Thyroid gland (tissue), 4 donors: ENCODE data around the gene RHBDD1. TPM values are rescaled to one million over a fixed set of nuclear protein-coding genes. Genes with fewer than 3 reads are reported as not detected.

Experiments used
- DNase-seq, 2 donors: peaks; one replicate each; pipeline ENCODE4 v3.0.0-alpha.2; 2019
- H3K27ac ChIP-seq, 3 donors: fragments of 200-600 bp; sonication (generic); 1 replicate in 2 of 3; 2 replicates in 1 of 3; pipeline ENCODE4 v1.5.1; 2016 to 2019; ENCODE audit warnings: mild to moderate bottlenecking in 1 of 3, moderate library complexity in 1 of 3
- H3K27me3 ChIP-seq: fragments of 200-600 bp; sonication (generic); one replicate; pipeline ENCODE4 v1.5.1; 2019
- H3K36me3 ChIP-seq, 2 donors: fragments of 200-600 bp; sonication (generic); one replicate each; pipeline ENCODE4 v1.5.1; 2016 to 2019
- H3K4me1 ChIP-seq, 2 donors: fragments of 200-600 bp; sonication (generic); one replicate each; pipeline ENCODE4 v1.5.1; 2017 to 2019
- H3K4me3 ChIP-seq, 3 donors: fragments of 200-600 bp; sonication (generic); replicated peaks in 1 of 3; 1 replicate in 2 of 3; 2 replicates in 1 of 3; pipeline ENCODE4 v1.5.1; 2016; ENCODE audit warnings: mild to moderate bottlenecking in 1 of 3
- H3K9me3 ChIP-seq: fragments of 200-600 bp; sonication (generic); one replicate; pipeline ENCODE4 v1.5.1; 2017
- POLR2A ChIP-seq, 2 donors: fragments of 450-650 bp; IDR thresholded peaks; one replicate each; pipeline ENCODE4 v1.6.1; 2017; ENCODE audit warnings: antibody characterized with exemption in 2 of 2, mild to moderate bottlenecking in 2 of 2, moderate library complexity in 1 of 2
- WGBS, 2 donors: methylation state at CpG; one replicate each; pipeline ENCODE4 v1.1.5; 2017; 5-methylcytosine and 5-hydroxymethylcytosine counted together
- intact Hi-C: fragments of 100-400 bp; cut with DNase I; formaldehyde crosslinking; loops from one replicate; pipeline ENCODE4 v1.15.1; 2023
- total RNA-seq, 4 donors: library from RNA; depleted of rRNA; stranded (reverse); fragments of >200 nt; gene quantifications; one replicate each; pipeline ENCODE4 v1.2.3, GENCODE V29; 2016
- TF ChIP-seq, protein P1 (sequence below), 6 experiments: fragments of 200-600 bp in 3 of 6; fragments of 450-650 bp in 3 of 6; sonication (generic) in 3 of 6; IDR thresholded peaks; one replicate each; pipeline ENCODE4 v1.5.1; 2016 to 2019; ENCODE audit warnings: antibody characterized with exemption in 6 of 6, mild to moderate bottlenecking in 2 of 6, inconsistent platforms in 1 of 6, moderate library complexity in 1 of 6

RHBDD1 gene
- total RNA-seq, 4 donors from 2014 or later: 17.2 to 36.5 (median 26.2) TPM

DNA sequence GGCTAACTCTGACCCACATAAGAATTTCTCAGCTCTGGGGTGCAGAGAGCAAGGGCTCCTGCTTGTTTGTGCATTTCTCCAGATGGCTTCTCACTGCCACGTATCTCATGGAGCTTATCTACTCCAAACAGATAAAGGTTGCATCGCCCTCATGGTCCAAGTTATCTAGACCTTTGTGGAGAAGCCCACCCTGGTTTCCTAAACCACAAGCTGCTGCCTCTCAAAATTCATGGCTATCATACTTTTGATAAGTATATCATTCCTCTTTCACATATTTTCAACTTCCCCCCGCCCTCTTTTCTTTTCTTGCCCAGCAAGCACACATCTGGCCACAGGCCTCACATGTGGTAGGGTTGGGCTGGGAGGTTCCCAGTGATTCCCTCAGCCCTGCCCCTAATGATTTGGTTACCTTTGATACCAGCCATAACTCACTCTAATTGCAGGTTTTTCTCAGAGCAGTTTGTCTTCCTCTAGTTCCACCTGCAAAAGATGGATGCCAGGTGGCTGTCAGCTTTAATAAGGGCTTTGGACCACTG lies 146.0 kb downstream of the RHBDD1 start:
- 86 to 95% methylated on average over 3 of the region's 3 CpGs for WGBS, 2 donors
- DNase-seq: no peak
- H3K36me3 ChIP-seq: no peaks in the 10 kb centered on the region
- no peak overlapping the region for H3K27ac ChIP-seq
- H3K4me3 ChIP-seq: no peak overlapping the region
- intact Hi-C loops: no loop called here
- peaks cover 4 to 5% of the 10 kb centered on the region in 2 donors for H3K4me1 ChIP-seq
- TF ChIP-seq POLR2A (IDR thresholded peaks at IDR 0.05): no peak
- TF ChIP-seq, protein P1, sequence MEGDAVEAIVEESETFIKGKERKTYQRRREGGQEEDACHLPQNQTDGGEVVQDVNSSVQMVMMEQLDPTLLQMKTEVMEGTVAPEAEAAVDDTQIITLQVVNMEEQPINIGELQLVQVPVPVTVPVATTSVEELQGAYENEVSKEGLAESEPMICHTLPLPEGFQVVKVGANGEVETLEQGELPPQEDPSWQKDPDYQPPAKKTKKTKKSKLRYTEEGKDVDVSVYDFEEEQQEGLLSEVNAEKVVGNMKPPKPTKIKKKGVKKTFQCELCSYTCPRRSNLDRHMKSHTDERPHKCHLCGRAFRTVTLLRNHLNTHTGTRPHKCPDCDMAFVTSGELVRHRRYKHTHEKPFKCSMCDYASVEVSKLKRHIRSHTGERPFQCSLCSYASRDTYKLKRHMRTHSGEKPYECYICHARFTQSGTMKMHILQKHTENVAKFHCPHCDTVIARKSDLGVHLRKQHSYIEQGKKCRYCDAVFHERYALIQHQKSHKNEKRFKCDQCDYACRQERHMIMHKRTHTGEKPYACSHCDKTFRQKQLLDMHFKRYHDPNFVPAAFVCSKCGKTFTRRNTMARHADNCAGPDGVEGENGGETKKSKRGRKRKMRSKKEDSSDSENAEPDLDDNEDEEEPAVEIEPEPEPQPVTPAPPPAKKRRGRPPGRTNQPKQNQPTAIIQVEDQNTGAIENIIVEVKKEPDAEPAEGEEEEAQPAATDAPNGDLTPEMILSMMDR (IDR thresholded peaks at IDR 0.05): no peak
- H3K9me3 ChIP-seq: no peaks in the 10 kb centered on the region
- H3K27me3 ChIP-seq: no peaks in the 10 kb centered on the region

DNA sequence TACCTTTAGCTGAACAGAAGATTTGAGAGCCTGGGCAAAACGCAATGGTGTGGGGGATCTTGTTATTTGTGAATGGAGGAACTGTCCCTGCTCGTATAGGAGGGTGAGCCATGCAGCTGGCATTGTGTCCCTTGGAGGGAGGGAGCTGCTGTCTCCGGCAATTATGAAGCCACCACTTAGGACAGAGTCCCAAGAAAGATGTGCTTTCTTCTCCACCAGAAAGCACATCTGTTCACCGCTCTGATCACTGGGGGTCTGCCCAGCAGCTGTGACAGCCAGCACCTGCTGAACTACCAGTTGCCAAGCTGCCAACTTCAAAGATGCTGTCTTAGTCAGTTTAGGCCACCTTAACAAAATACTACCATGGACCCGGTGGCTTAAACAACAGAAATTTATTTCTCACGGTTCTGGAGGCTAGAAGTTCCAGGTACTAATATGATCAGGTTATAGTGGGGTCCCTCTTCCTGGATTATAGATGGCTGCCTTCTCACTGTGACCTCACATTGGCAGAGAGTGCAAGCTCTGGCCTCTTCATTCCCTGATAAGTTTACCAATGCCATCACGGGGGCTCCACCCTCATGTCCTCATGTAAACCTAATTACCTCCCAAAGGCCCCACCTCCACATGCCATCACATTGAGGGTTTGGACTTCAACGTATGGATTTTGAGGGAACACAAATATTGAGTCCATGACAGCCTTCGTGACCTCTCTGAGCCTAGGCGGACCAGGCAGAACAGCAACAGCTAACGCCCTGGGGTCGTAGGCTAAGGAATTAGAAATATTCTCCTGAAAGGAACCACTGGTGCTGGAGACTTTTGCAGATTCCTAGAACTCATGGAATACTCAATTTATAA lies 148.3 kb downstream of the RHBDD1 start:
- intact Hi-C loops: no loop called here
- WGBS, 2 donors: 92 to 95% methylated on average over 12 of the region's 12 CpGs
- H3K27ac ChIP-seq: no peak overlapping the region
- no peaks in the 10 kb centered on the region for H3K36me3 ChIP-seq
- H3K4me3 ChIP-seq: no peak overlapping the region
- DNase-seq: no peak
- no peaks in the 10 kb centered on the region for H3K9me3 ChIP-seq
- no peak for TF ChIP-seq POLR2A (IDR thresholded peaks at IDR 0.05)
- TF ChIP-seq, protein P1 (IDR thresholded peaks at IDR 0.05): no peak
- H3K27me3 ChIP-seq: no peaks in the 10 kb centered on the region
- peaks cover 4 to 5% of the 10 kb centered on the region in 2 donors for H3K4me1 ChIP-seq

DNA sequence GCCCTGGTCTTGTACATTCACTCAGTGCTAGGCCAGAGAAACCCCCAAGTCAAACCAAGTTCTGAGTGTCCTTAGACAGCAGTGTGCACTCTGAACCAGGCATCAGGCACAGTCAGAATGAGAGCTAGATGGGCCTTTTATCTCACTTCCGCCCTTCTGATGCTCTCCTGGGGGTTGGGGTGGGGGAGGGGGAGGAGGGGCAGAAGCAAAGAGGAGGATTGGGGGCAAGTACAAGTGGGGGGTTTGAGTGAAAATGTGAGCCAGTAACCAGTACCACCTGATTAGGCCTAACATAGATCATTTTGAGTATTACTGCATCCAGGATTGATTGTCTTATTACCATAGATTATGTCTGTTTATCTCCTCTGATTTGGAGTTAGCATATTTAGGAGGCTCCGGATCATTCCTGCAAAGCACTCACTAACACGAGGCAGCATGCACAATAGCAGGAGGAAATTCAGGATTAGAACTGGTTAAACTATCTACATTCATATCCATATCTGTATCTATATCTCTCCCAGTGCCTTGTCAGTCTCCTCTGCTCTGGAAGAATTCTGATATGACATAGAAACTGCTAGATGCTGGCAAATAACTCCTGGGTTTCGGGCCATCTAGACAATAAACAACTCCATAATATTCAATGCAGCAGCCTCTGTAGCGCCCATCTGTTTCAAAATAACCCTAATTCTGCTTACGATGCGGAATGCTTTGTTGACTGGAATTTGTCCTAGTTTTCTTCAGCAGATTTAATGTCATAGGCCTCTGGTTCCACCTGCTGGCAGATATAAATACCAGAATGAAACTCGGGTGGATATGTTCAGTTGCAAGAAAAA lies 149.1 kb downstream of the RHBDD1 start:
- no peak overlapping the region for H3K27ac ChIP-seq
- intact Hi-C loops: loop anchor here (5.0 kb wide), 1 partner anchor 183 kb away; no protein-coding TSS in a partner anchor
- H3K9me3 ChIP-seq: no peaks in the 10 kb centered on the region

DNA sequence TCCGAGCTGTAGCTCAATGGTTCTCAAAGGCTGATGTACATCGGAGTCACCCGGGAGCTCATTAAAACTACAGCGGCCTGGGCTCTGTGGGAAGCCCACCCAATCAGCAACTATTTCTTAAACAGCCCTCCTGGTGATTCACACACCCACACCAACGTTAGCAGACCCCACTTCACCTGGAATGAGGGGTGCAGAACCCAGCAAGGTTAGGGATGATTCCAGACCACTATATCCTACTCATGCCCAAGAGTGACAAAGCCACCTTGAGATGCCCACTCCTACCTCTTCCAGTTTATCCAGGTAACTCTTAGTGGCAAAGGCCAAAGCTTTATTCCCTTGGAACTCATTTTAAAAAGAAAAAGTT lies 149.7 kb downstream of the RHBDD1 start:
- H3K27ac ChIP-seq: no peak overlapping the region
- no peak for DNase-seq

More for the DNA sequence above, 149.1 kb downstream of the RHBDD1 start:
- no peaks in the 10 kb centered on the region for H3K27me3 ChIP-seq
- DNase-seq: peak; percentile 38 to 51
- no peak overlapping the region for H3K4me3 ChIP-seq
- H3K4me1 ChIP-seq: peaks cover 4 to 5% of the 10 kb centered on the region in 2 donors
- TF ChIP-seq, protein P1 (IDR thresholded peaks at IDR 0.05): peak in 4 of 6 experiments; percentile 65 to 78 (median 74)
- no peak for TF ChIP-seq POLR2A (IDR thresholded peaks at IDR 0.05)
- no peaks in the 10 kb centered on the region for H3K36me3 ChIP-seq
- WGBS, 2 donors: 34 to 37% methylated on average over 8 of the region's 8 CpGs

More for the DNA sequence above, 149.7 kb downstream of the RHBDD1 start:
- Histone ChIP-seq H3K4me1 (peaks cover 4 to 5% of the 10 kb centered on the region in 2 donors), H3K4me3 (no peak overlapping the region), H3K36me3 (no peaks in the 10 kb centered on the region), H3K9me3 (no peaks in the 10 kb centered on the region), H3K27me3 (no peaks in the 10 kb centered on the region)
- TF ChIP-seq, protein P1 (IDR thresholded peaks at IDR 0.05): peak in 1 of 6 experiments; percentile 7
- no peak for TF ChIP-seq POLR2A (IDR thresholded peaks at IDR 0.05)
- WGBS, 2 donors: 25 to 66% methylated on average over 5 of the region's 5 CpGs
- intact Hi-C loops: loop anchor here (5.0 kb wide), 1 partner anchor 183 kb away; no protein-coding TSS in a partner anchor
